Measurements from ENCODE around the gene CFAP20. TPM values are rescaled to one million over a fixed set of nuclear protein-coding genes. Genes with fewer than 3 reads are reported as not detected.

The CFAP20 gene
- total RNA-seq, 2 experiments from 2014 or later: 250 to 261 TPM

GRCh38 chr16:58085584-58086251 is 43.5 kb downstream of the CFAP20 start:
- no peaks in the 10 kb centered on the region for H3K4me1 ChIP-seq (ENCODE audit: insufficient read depth, low read length)
- CTCF ChIA-PET: no interaction called here
- no peak for ATAC-seq (ENCODE audit: poor library complexity)

DNA sequence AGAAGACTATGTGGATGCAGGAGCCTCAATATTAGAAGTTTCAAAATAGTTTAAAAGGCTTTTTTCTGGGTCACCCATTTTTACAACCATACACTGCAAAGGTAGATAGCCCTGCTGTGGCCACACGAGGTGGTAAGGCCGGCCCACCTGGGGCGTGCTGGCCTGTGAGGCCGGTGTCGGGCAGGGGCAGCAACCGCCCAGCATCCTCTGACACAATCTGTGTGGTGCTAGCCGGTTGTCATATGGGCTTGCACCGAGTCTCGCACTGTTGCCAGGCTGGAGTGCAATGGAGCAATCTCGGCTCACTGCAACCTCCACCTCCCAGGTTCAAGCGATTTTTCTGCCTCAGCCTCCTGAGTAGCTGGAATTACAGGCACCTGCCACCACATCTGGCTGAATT is 44.0 kb downstream of the CFAP20 start:
- H3K36me3 ChIP-seq (ENCODE audit: insufficient read depth, low read length): no peaks in the 10 kb centered on the region
- H3K27ac Mint-ChIP-seq: no peak overlapping the region
- intact Hi-C loops (cut with DNase I, micrococcal nuclease): no loop called here

More at GRCh38 chr16:58085584-58086251, 43.5 kb downstream of the CFAP20 start:
- no peaks in the 10 kb centered on the region for H3K4me1 Mint-ChIP-seq (ENCODE audit: low read depth)
- no peaks in the 10 kb centered on the region for H3K36me3 Mint-ChIP-seq (ENCODE audit: low read depth)
- POLR2A ChIA-PET: no interaction called here
- H3K9me3 Mint-ChIP-seq: no peaks in the 10 kb centered on the region
- no peak overlapping the region for H3K4me3 Mint-ChIP-seq
- H3K36me3 ChIP-seq (ENCODE audit: insufficient read depth, low read length): no peaks in the 10 kb centered on the region
- DNase-seq: no peak
- intact Hi-C loops (cut with DNase I, micrococcal nuclease): no loop called here
- H3K27me3 ChIP-seq (ENCODE audit: control insufficient read depth in 1 of 2, insufficient read depth in 2 of 2, low read length in 2 of 2): no peaks in the 10 kb centered on the region
- no peak overlapping the region for H3K27ac ChIP-seq (ENCODE audit: low read depth in 1 of 2, low read length in 2 of 2)
- TF ChIP-seq CTCF (IDR thresholded peaks at IDR 0.05): no peak
- no peaks in the 10 kb centered on the region for H3K27me3 Mint-ChIP-seq
- no peaks in the 10 kb centered on the region for H3K9me3 ChIP-seq (ENCODE audit: control insufficient read depth in 1 of 2, insufficient read depth in 1 of 2, low read length in 2 of 2)
- no peak overlapping the region for H3K27ac Mint-ChIP-seq
- no peak overlapping the region for H3K4me3 ChIP-seq (ENCODE audit: low read length)

GRCh38 chr16:58084635-58085034 is 44.5 kb downstream of the CFAP20 start:
- Mint-ChIP-seq H3K27me3 (no peaks in the 10 kb centered on the region), H3K4me3 (no peak overlapping the region), H3K9me3 (no peaks in the 10 kb centered on the region), H3K36me3 (ENCODE audit: low read depth) (no peaks in the 10 kb centered on the region), H3K27ac (no peak overlapping the region), H3K4me1 (ENCODE audit: low read depth) (no peaks in the 10 kb centered on the region)
- TF ChIP-seq CTCF (IDR thresholded peaks at IDR 0.05): no peak
- ChIA-PET CTCF (no interaction called here), POLR2A (no interaction called here)
- Histone ChIP-seq H3K27me3 (ENCODE audit: control insufficient read depth in 1 of 2, insufficient read depth in 2 of 2, low read length in 2 of 2) (no peaks in the 10 kb centered on the region), H3K36me3 (ENCODE audit: insufficient read depth, low read length) (no peaks in the 10 kb centered on the region), H3K4me3 (ENCODE audit: low read length) (no peak overlapping the region), H3K4me1 (ENCODE audit: insufficient read depth, low read length) (no peaks in the 10 kb centered on the region), H3K27ac (ENCODE audit: low read depth in 1 of 2, low read length in 2 of 2) (no peak overlapping the region), H3K9me3 (ENCODE audit: control insufficient read depth in 1 of 2, insufficient read depth in 1 of 2, low read length in 2 of 2) (no peaks in the 10 kb centered on the region)
- DNase-seq (no peak), ATAC-seq (ENCODE audit: poor library complexity) (no peak)
- intact Hi-C loops (cut with DNase I, micrococcal nuclease): no loop called here

More for the DNA sequence above, 44.0 kb downstream of the CFAP20 start:
- no peaks in the 10 kb centered on the region for H3K36me3 Mint-ChIP-seq (ENCODE audit: low read depth)
- no peaks in the 10 kb centered on the region for H3K9me3 ChIP-seq (ENCODE audit: control insufficient read depth in 1 of 2, insufficient read depth in 1 of 2, low read length in 2 of 2)
- no peak for TF ChIP-seq CTCF (IDR thresholded peaks at IDR 0.05)
- POLR2A ChIA-PET: no interaction called here
- DNase-seq (no peak), ATAC-seq (ENCODE audit: poor library complexity) (no peak)
- H3K4me1 Mint-ChIP-seq (ENCODE audit: low read depth): no peaks in the 10 kb centered on the region
- no peak overlapping the region for H3K4me3 Mint-ChIP-seq
- no peaks in the 10 kb centered on the region for H3K4me1 ChIP-seq (ENCODE audit: insufficient read depth, low read length)
- CTCF ChIA-PET: no interaction called here
- no peaks in the 10 kb centered on the region for H3K9me3 Mint-ChIP-seq
- no peaks in the 10 kb centered on the region for H3K27me3 ChIP-seq (ENCODE audit: control insufficient read depth in 1 of 2, insufficient read depth in 2 of 2, low read length in 2 of 2)
- no peak overlapping the region for H3K27ac ChIP-seq (ENCODE audit: low read depth in 1 of 2, low read length in 2 of 2)
- H3K4me3 ChIP-seq (ENCODE audit: low read length): no peak overlapping the region
- no peaks in the 10 kb centered on the region for H3K27me3 Mint-ChIP-seq

All from CD4-positive, alpha-beta T cell (primary cell).